ENCODE measurements around the gene ZNF469.

DNA sequence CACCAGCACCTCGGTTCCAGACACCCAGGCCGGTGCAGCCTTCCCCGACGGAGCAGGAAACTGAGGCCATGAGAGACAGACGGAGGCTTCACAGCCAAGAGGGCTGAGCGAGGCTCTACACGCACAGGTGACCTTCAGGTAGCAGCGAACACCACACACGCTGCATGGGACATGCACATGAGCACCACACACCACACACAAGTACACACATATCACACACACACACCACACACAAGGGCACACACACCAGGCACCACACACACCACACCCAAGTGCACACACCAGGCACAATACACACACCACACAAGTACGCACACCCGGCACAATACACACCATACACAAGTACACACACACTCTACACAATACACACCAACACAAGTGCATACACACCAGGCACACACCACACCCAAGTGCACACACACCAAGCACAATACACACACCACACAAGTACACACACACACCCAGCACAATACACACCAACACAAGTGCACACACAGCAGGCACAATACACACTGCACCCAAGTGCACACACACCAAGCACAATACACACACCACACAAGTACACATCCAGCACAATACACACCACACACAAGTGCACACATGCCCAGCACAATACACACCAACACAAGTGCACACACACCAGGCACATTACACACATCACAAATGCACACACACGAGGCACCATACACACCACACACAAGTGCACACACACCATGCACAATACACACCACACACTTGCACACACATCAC lies 33.4 kb upstream of the ZNF469 start:
- TF ChIP-seq ESRRA (CRISPR knock-in tag; IDR thresholded peaks at IDR 0.05; ENCODE audit: borderline replicate concordance) (no peak), CTCF (IDR thresholded peaks at IDR 0.05) (no peak), MXD4 (CRISPR knock-in tag; IDR thresholded peaks at IDR 0.05; ENCODE audit: borderline replicate concordance) (no peak), PREB (CRISPR knock-in tag; IDR thresholded peaks at IDR 0.05; ENCODE audit: borderline replicate concordance) (no peak), ZNF317 (CRISPR knock-in tag; IDR thresholded peaks at IDR 0.05; ENCODE audit: borderline replicate concordance, low read depth) (no peak), PRRX2 (CRISPR knock-in tag; IDR thresholded peaks at IDR 0.05) (no peak), SOX15 (CRISPR knock-in tag; IDR thresholded peaks at IDR 0.05) (no peak), CBFB (CRISPR knock-in tag; IDR thresholded peaks at IDR 0.05; ENCODE audit: low read depth) (no peak), SP1 (CRISPR knock-in tag; conservative IDR thresholded peaks at IDR 0.05) (no peak), ATF1 (CRISPR knock-in tag; IDR thresholded peaks at IDR 0.05) (no peak), ZNF416 (CRISPR knock-in tag; IDR thresholded peaks at IDR 0.05) (no peak)
- TF ChIP-seq, protein P1, sequence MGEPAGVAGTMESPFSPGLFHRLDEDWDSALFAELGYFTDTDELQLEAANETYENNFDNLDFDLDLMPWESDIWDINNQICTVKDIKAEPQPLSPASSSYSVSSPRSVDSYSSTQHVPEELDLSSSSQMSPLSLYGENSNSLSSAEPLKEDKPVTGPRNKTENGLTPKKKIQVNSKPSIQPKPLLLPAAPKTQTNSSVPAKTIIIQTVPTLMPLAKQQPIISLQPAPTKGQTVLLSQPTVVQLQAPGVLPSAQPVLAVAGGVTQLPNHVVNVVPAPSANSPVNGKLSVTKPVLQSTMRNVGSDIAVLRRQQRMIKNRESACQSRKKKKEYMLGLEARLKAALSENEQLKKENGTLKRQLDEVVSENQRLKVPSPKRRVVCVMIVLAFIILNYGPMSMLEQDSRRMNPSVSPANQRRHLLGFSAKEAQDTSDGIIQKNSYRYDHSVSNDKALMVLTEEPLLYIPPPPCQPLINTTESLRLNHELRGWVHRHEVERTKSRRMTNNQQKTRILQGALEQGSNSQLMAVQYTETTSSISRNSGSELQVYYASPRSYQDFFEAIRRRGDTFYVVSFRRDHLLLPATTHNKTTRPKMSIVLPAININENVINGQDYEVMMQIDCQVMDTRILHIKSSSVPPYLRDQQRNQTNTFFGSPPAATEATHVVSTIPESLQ (CRISPR knock-in tag; IDR thresholded peaks at IDR 0.05) = no peak
- TF ChIP-seq, protein P2, sequence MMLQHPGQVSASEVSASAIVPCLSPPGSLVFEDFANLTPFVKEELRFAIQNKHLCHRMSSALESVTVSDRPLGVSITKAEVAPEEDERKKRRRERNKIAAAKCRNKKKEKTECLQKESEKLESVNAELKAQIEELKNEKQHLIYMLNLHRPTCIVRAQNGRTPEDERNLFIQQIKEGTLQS (CRISPR knock-in tag; conservative IDR thresholded peaks at IDR 0.05) = no peak
- TF ChIP-seq, protein P3, sequence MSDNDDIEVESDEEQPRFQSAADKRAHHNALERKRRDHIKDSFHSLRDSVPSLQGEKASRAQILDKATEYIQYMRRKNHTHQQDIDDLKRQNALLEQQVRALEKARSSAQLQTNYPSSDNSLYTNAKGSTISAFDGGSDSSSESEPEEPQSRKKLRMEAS (CRISPR knock-in tag; IDR thresholded peaks at IDR 0.05) = no peak

Measured in WTC11 (cell line).